T1000 (cell line): Measurements from ENCODE around the gene DNM2.
A peak's percentile ranks its signal among the peaks of the same experiment; 100 is the strongest.

Experiments
- DNase-seq: peaks from one replicate; lab custom pipeline; 2025; ENCODE audit warnings: mixed read lengths; lab: John Stamatoyannopoulos, UW

The DNM2 gene

GRCh38 chr19:10776900-10777650 is 59.2 kb downstream of the DNM2 start:
- DNase-seq, result no peak

- no peak for DNase-seq
Measured at GRCh38 chr19:10780368-10780767, 62.5 kb downstream of the DNM2 start.

DNA sequence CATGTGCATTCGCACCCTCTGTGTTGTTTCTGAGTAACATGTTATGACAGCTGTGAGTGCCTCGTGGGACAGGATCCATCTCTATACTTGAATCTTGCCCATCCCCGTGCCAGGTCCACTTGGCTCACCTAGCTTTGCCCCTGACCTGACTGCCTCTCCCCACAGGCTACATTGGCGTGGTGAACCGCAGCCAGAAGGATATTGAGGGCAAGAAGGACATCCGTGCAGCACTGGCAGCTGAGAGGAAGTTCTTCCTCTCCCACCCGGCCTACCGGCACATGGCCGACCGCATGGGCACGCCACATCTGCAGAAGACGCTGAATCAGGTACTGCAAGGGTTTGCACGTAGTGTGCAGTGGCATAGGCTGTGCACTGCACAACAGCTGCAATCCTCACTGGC is 64.9 kb downstream of the DNM2 start:
- no peak for DNase-seq

DNA sequence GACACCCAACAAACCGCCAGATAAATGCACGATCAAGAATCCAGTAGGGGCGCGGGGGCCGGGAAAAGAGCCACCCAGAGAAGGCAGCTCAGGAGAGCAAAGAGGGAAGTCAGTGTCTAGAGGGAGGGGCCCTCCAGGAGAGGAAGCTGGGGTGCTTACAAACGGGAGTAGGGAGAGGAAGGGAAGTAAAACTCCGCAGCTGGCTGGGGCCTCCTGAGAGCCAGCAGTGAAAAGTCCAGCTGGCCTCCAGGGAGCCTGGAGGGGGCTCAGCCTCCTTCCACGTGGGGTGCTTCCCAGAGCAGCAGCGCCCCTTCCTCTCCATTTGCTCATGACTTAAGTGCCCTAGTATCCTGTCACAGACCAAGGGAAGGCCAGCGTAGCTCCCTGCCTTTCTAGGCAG is 66.4 kb downstream of the DNM2 start:
- no peak for DNase-seq

GRCh38 chr19:10788146-10788545 is 70.3 kb downstream of the DNM2 start:
- no peak for DNase-seq

GRCh38 chr19:10789866-10790265 is 72.0 kb downstream of the DNM2 start:
- DNase-seq, result no peak

DNA sequence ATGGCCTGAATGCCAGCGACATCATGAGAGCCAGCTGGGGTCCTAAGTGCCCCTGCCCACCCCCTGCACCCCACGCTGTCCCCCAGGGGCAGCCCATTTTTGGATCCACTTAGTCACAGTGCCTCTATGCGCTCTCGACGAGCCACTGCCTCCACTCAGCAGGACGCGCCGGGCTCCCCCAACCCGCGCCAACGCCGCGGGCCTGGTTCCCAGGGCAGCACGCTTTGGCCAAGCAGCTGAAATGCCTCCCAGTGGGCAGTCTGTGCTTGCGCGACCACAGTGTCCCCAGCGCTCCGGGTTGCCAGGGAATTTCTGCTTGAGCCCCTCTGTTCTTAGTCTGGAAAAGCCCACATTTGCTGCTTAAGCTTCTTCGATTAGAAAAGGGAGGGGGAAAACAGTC is 78.8 kb downstream of the DNM2 start:
- no peak for DNase-seq

DNA sequence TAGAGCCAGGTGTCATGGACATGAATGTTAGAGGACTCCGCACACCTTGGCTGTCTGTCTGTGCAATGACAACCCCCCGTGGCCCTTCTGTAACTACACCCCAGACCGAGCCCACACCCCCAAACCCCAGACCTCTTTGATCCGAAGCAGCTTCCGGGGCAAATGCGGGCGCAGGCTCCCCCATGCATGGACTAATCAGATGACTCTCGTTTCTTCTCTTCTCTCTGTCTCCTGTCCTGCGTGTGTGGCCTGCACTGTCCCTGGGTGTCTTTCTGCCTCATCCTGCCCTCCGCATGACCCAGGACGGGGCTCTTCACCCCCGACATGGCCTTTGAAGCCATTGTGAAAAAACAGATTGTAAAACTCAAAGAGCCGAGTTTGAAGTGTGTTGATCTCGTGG is 79.2 kb downstream of the DNM2 start:
- DNase-seq, result no peak

GRCh38 chr19:10797541-10798256 is 79.8 kb downstream of the DNM2 start:
- DNase-seq, result no peak

GRCh38 chr19:10800488-10800887 is 82.6 kb downstream of the DNM2 start:
- DNase-seq, result no peak

DNA sequence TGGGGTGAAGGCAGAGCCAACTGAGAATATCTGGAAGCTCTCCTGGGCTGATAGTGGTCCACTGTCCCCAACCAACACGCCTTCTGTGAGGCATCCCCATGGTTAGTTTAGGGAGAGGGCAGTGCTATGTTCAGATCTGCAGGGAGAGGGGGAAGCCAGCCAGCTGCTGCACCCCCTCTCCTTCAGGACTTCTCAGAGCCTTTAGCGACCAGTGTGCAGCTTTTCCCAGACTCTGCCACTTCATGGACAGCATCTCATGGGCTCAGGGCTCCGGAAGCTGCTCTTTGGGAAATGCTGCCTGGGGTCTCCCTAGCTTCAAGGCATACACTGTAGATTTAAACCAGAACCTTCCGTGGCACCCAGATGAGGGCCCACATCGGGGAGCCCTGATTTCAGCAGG is 84.6 kb downstream of the DNM2 start:
- DNase-seq, result no peak

DNA sequence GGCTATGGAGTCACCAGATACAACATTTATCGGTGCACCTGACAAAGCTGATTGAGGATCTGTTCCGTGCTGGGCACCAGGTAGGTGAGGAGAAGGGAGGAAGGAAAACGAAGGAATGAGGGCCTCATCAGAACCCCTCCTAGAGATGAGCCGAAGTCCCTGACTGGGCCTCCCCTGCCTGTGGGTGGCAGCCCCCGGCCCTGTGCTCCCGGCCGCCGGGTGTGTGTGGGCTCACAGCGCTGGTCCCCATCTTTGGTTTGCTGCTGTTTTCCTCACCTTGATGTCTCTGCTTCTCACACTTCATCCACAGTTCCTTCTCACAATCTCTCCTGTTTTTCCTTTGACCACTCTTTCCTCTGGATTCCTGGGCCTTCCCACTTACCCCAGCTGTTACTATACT is 85.4 kb downstream of the DNM2 start:
- no peak for DNase-seq

GRCh38 chr19:10805065-10805757 is 87.3 kb downstream of the DNM2 start:
- no peak for DNase-seq

DNA sequence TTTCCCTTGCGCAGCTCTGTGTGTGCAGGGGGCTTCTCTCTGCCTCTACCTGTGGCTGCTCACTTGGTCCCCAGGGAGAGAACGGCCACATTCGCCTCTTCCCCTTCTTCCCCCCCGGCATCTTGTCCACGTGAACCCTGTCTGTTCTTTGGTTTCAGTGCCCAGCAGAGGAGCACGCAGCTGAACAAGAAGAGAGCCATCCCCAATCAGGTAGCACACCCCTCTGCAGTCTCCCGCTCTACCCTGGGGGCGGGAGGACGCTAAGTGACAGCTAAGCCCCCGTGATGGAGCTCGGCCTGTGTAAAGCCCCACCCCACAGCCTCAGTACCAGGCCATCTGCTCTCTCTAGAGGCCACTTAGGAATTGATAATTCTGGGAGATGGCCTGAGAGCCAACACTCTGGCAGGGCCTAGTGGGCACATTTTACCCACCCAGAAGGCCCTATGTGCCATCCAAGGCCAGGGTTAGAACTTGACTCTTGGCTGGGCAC is 87.9 kb downstream of the DNM2 start:
- DNase-seq, result no peak

GRCh38 chr19:10808937-10809649 is 91.2 kb downstream of the DNM2 start:
- peak; percentile 24 for DNase-seq

DNA sequence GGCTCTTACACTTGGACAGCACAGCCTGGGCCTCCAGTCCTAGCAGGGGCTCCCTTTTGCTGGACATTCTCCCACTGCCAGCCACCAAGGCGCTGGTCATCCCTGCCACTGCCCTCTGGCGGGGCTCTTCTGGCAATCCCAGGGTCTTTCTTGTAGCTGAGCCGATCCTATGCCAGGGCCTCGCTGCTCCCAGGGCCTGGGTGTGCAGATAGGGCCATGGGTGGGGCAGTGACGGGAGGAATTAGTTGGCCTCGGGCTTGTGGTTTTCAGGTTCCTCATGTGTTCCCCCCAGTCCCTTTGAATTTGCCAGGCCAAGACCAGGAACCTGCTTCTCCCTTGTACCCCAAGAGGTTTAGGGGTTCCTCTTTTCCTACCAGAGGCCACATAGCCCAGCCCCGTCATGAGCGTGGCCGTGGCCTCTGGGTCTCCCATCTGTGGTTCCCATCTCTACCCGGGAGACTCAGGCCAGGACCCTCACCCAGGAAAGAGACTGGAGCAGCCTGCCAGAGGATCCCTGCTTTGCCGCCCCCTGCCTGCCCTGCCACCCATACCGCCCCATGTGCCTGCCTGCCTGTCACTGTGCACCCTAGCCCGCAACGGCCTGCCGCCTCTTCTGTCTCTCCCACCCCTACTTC is 91.9 kb downstream of the DNM2 start:
- DNase-seq, result no peak

GRCh38 chr19:10811391-10812111 is 93.7 kb downstream of the DNM2 start:
- DNase-seq, result no peak

GRCh38 chr19:10812196-10812595 is 94.3 kb downstream of the DNM2 start:
- no peak for DNase-seq

GRCh38 chr19:10812902-10813404 is 95.1 kb downstream of the DNM2 start:
- peak; percentile 65 for DNase-seq

DNA sequence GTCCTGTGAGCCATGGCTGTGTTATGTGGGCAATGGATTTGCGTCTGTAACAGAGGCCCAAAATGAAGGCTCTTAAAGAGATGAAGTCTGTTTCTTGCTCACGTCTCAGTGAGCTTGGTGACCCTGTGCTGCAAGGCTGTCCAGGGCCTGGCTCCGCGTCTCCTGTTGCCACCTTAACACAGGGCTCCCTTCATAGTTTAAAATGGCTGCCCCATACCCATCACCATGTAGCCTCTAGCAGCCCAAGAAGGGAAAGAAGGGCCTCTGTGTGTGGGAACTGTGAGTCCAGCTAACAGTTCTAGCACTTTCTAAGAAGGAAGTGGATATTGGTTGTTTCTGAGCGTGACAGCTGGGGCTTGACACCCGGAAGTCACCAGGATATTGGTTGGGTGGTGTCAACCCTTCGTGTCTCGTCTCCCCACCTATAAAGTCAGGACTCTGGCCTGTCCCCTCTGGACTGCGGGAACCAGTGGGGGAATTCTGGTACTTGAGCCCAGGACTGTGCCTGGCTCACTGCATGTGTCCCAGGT is 97.2 kb downstream of the DNM2 start:
- DNase-seq, result no peak
